HEK293T (cell line): Measurements from ENCODE around the gene IBSP.

Experiments
- CTBP1 ChIP-seq: fragments of 450-650 bp; IDR thresholded peaks from 2 replicates; pipeline ENCODE4 v1.6.1; 2016; ENCODE audit warnings: borderline replicate concordance
- HDGF ChIP-seq: fragments of 450-650 bp; IDR thresholded peaks from 2 replicates; pipeline ENCODE4 v1.6.1; 2017; ENCODE audit warnings: antibody characterized with exemption, borderline replicate concordance
- TARDBP ChIP-seq: fragments of 450-650 bp; IDR thresholded peaks from 2 replicates; pipeline ENCODE4 v1.6.1; 2016
- ZNF384 ChIP-seq: fragments of 450-650 bp; IDR thresholded peaks from 2 replicates; pipeline ENCODE4 v1.6.1; 2016

GRCh38 chr4:87758270-87758669 lies 41.1 kb upstream of the IBSP start:
- TF ChIP-seq CTBP1 (no peak), TARDBP (no peak), ZNF384 (no peak), HDGF (no peak)
